AML-193 (cell line): ENCODE data around the gene LRRC32.

Experiments
- DNase-seq, 2 experiments: peaks; one replicate each; lab custom pipeline; 2025; lab: John Stamatoyannopoulos, UW

Gene LRRC32, protein sequence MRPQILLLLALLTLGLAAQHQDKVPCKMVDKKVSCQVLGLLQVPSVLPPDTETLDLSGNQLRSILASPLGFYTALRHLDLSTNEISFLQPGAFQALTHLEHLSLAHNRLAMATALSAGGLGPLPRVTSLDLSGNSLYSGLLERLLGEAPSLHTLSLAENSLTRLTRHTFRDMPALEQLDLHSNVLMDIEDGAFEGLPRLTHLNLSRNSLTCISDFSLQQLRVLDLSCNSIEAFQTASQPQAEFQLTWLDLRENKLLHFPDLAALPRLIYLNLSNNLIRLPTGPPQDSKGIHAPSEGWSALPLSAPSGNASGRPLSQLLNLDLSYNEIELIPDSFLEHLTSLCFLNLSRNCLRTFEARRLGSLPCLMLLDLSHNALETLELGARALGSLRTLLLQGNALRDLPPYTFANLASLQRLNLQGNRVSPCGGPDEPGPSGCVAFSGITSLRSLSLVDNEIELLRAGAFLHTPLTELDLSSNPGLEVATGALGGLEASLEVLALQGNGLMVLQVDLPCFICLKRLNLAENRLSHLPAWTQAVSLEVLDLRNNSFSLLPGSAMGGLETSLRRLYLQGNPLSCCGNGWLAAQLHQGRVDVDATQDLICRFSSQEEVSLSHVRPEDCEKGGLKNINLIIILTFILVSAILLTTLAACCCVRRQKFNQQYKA

DNA sequence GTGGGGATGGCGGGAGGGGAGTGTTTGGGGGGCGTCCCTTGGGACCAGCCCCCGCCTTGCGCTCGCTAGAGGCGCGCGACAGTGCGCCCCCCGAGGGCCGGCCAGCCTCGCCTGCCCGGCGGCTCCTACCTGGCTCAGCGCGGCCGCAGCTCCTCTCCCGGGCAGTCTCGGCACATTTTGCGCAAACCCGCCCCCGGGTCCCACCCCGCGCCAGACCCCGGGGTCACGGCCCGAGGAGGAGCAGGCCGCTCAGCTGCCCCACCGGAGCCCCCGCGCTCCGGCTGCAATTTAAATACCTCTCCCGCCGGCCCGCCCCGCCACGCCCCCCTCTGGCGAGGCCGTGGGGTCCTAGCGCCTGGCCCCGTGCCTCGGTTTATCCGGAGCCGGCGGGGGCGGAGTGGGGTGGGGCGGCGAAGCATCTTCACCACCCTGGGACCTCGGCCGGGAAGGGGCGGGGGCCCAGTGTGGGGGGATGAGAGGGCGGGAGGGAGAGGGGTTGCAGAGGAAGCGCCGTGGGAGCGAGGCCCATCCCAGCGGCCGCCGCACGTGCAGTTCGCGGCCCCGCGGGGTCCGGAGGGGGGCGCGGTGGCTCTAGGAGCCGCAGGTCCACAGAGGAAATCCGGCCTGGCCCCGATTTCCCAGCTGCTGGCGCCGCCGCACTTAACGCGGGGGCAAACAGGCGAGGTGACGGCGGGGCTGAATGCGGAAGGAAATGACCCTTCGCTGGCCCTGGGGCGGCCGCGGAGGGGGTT, at the start of gene LRRC32:
Gene LRRC32, minus strand, starts transcription at position 263 of the 752 bp plus-strand sequence. CDS start 4,793 bp downstream, outside the sequence.
- no peak for DNase-seq

GRCh38 chr11:76719686-76720085, 49.1 kb upstream of the LRRC32 start:
- DNase-seq, result no peak

DNA sequence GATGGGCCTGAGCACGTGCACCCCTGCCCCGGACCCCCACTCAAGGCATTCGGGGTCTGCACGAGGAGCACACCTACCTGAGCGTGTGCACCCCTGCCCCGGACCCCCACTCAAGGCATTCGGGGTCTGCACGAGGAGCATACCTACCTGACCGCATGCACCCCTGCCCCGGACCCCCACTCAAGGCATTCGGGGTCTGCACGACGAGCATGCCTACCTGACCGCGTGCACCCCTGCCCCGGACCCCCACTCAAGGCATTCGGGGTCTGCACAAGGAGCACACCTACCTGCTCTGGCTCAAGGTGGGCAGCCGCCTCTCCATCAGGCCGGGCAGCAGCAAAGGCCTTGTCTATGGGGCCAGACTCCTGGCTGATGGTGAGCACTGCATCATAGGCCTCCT, 48.7 kb upstream of the LRRC32 start:
- DNase-seq, result no peak

GRCh38 chr11:76717816-76718215, 47.3 kb upstream of the LRRC32 start:
- no peak for DNase-seq

- no peak for DNase-seq
These were observed 46.8 kb upstream of the LRRC32 start for GRCh38 chr11:76717369-76717768.

DNA sequence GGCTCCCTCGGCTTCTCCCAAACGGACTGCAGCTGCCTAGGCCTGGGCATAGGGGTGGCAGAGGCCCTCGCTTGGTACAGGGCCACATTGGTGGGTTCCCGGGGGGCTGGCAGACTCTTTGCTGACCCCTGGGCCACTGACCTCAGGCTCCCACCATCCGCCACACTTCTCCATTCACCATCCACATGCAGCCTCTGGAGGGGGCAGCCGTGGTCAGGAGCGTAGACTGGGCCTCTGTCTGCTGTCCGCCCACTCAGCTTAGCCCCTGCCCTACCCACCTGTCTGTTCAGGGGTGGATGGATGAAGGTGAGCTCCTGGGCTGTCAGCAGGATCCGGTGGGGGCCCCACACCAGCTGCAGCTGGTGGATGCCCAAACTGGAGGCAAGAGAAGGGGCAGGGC, 45.7 kb upstream of the LRRC32 start:
- no peak for DNase-seq

DNA sequence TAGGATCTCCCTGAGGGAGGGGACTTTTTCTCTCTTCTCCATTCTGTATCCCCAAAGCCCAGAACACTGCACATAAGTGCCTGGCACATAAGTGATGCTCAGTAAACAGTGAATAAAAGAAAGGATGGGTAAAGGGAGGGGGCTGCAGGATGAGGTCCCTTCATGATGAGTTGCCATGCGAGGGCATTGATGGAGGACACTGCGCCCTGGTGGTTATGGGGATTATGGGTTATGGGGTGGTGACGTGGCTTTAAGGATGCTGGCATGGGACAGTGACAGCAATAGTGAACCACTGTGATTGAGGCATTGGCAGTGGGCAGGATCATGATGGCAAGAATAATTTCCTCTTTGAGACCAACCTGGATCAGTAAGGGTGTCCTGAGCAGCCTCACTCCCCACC, 43.9 kb upstream of the LRRC32 start:
- no peak for DNase-seq

GRCh38 chr11:76713499-76713898, 43.0 kb upstream of the LRRC32 start:
- DNase-seq, result no peak

DNA sequence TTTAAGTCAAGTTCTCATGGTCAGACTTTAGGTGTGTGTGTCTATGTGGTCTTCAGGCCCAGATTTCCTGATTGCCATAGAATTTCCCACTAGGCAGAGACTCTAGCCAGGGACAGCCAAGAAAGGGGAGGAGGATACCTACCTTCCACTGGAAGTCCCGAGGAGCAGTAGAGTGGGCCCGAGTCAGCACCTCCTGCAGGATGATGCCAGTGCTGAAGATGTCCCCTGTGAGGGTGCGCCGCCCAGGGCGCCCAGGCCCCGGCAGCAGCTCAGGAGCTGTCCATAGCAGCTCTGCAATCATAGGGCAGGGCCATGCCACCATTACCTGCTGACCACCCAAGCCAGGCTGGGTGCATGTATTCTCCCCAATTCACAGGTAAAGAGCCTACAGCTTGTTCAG, 41.6 kb upstream of the LRRC32 start:
- DNase-seq, result no peak

- DNase-seq, result no peak
These were observed 39.2 kb upstream of the LRRC32 start for GRCh38 chr11:76709756-76710155.

DNA sequence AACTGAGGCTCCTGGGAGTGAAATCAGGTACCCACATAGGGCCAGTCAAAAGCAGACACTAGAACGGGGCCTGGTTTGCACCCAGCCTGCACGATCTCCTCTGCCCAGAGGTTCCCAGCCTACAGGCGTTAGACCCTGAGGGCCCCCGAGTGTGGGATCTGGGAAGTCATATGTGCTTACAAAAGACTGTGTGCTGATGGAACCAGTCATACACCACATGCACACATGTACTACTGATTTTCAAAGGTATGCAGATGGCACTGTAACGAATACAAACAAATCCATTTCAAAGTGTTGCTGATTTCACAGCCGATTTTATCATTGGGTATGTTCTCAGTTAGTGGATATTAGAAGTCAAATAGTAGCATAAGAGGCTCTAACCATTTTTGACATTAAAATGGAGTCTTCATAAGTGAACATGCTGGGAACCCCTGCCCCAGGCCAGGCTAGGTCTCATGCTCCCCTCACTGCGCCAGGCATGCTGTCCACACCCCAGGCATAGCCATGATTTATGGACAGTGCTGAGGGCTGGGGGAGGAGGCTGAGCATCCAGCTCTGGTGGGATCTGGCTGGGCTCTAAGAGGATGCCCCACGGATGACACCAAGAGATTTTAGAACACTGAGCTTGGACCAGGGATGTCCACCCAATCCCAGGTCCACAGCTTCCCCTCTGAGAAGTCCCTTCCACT, 38.6 kb upstream of the LRRC32 start:
- no peak for DNase-seq

GRCh38 chr11:76707293-76707825, 36.8 kb upstream of the LRRC32 start:
- no peak for DNase-seq

- no peak for DNase-seq
These were observed 36.1 kb upstream of the LRRC32 start for GRCh38 chr11:76706667-76707066.

DNA sequence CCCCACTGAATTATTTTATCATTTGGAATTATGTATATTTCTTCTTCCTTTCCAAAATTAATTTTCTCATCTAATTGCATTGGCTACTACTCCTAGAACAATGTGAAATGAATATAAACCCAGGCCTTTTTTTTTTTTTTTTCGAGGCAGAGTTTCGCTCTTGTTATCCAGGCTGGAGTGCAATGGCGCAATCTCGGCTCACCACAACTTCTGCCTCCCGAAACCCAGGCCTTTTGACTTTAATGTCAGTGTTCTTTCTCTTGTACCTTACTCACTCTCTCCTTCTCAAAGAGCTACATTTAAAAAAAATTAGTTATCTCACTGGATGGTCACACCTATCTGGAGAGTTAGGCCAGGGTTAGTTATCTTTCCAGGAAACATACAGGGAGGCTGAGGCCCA, 35.3 kb upstream of the LRRC32 start:
- DNase-seq, result no peak

GRCh38 chr11:76704171-76704948, 33.8 kb upstream of the LRRC32 start:
- no peak for DNase-seq

DNA sequence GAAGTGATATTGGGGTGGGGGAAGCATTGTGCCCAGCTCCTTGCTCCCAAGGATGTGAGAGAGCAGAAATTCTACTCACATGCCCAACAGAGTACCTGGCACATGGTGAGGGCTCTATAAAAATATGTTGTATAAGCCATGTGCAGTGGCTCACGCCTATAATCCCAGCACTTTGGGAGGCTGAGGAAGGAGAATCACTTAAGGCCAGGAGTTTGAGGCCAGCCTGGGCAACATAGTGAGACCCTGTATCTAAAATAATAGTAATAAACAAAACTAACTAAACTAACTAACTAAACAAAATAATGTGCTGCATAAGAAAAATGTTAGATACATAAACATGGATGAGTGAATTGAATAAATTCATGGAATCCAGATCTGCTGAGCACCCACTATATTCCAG, 33.2 kb upstream of the LRRC32 start:
- no peak for DNase-seq

- no peak for DNase-seq
These were observed 32.0 kb upstream of the LRRC32 start for GRCh38 chr11:76702336-76703128.

DNA sequence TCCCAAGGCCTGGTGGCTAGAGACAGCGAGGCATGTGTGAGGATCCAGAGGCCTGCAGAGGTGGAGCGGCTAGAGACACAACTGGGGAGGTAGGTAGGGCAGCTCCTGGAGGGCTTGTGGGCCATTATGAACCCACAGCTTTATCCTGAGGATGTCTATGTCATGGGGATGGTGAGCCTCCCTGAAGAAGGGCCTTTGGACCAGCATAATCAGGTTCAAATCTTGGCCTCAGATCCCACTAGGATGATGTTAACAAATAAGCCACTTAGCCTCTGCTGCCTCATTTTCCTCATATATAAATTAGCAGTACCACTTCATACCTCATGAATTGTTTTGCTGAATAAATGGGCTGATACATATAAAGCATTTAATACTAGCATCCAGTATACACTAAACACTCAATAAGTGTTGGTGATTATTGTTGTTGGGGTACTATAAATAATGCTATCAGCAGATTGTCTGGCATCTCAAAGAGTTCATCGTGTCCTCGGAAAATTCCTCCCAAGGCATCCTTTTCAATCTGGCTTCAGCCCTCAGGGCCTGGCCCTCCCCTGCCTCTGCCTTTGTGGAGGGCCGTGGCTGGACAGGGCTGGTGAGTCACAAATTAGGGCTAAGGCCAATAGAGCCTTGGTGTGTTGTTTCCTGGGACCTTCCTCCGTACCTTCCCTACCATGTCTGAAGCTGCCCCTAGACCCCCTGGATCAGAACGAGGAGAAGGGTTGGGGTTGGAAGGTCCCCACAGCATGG, 30.9 kb upstream of the LRRC32 start:
- DNase-seq, result no peak
